LoVo (cell line): ENCODE results near the gene CTIF.

Experiments
- DNase-seq: peaks from one replicate; pipeline ENCODE4 v3.0.0-alpha.2; 2016; ENCODE audit warnings: low spot score

Gene CTIF

DNA sequence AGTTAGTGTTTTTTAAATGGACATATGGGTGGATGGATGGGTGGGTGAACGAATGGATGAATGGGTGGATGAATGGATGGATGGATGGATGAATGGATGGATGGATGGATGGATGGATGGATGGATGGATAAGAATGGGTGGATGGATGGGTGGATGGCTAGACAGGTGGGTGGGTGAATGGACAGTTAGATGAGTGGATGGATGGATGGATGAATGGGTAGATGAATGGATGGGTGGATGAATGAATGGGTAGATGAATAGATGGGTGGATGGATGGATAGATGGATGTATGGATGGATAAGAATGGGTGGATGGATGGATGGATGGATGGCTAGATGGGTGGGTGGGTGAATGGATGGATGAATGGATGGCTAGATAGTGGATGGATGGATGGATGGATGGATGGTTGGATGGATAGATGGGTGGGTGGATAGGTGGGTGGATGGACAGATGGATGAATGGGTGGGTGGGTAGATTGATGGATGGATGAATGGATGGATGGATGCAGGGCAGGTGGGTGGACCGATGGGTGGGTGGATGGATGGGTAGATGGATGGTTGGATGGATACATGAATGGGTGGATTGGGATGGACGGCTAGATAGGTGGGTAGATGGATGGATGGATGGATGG, 64.0 kb downstream of the CTIF start:
- DNase-seq, result no peak

- no peak for DNase-seq
These were observed 66.6 kb downstream of the CTIF start for GRCh38 chr18:48605408-48605845.

- DNase-seq, result peak; percentile 8
These were observed 68.5 kb downstream of the CTIF start for GRCh38 chr18:48607056-48607984.

DNA sequence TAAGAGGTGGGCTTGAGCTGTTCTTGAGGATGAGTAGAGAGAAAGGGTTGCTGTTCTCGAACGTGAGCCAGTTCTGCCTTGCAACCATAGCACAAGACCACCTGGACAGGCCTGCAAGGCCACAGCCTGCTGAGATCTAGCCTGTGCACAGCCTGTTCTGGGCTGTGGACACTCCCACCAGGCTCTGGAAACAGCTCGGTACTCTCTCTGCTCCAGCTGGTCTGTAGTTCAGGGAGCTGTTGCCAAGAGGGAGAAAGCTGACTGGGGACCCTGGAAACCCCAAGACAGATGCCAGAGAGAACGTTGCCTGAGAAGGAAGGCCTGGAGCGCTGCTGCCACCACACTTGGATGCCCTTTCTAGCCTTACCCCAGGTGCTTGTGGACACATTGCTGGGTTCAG, 69.8 kb downstream of the CTIF start:
- DNase-seq, result no peak

DNA sequence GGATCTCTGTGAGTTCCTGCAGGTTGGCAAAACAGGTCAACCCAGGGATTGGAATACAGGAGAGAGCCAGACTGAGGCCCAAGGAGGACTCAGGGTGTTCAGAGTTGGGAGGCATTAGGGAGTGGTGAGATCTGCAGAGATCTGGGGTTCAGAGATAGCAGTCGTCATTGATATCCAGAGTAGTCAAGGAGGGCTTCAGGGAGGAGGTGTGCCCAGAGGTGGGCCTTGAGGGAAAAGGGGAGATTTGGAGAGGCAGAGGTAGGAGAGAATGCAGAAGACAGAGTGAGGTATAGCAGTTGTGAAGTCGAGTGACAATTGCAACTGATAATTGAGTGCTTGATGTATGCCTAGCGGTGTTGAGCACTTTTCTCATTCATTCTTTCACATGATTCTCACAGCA, 70.3 kb downstream of the CTIF start:
- DNase-seq, result no peak

- DNase-seq, result no peak
These were observed 71.3 kb downstream of the CTIF start for GRCh38 chr18:48609820-48610815.

DNA sequence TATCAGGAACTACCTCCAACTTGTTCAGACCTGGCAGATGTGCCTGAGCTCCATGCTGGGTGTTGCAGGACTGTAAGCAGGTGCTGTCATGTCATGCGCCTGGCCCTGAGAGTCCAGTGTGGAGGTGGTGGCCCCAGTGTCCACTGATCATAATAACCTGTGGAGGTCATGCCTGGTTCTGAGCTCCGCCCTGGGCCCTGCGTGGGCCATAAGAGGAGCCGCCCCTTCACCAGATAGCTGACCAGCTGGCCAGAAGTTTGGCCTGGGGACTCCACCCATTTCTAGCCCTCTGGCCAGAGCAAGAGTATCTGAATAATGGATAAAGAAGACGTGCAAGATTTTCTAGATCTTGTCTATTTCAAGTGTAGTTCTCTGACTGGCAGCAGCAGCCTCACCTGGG, 72.4 kb downstream of the CTIF start:
- no peak for DNase-seq

- DNase-seq, result no peak
These were observed 73.1 kb downstream of the CTIF start for GRCh38 chr18:48611785-48612480.

- DNase-seq, result no peak
These were observed 73.7 kb downstream of the CTIF start for GRCh38 chr18:48612511-48612910.

- no peak for DNase-seq
These were observed 74.1 kb downstream of the CTIF start for GRCh38 chr18:48612917-48613316.

GRCh38 chr18:48613589-48614404, 75.0 kb downstream of the CTIF start:
- no peak for DNase-seq

- no peak for DNase-seq
These were observed 77.0 kb downstream of the CTIF start for GRCh38 chr18:48615566-48616401.

DNA sequence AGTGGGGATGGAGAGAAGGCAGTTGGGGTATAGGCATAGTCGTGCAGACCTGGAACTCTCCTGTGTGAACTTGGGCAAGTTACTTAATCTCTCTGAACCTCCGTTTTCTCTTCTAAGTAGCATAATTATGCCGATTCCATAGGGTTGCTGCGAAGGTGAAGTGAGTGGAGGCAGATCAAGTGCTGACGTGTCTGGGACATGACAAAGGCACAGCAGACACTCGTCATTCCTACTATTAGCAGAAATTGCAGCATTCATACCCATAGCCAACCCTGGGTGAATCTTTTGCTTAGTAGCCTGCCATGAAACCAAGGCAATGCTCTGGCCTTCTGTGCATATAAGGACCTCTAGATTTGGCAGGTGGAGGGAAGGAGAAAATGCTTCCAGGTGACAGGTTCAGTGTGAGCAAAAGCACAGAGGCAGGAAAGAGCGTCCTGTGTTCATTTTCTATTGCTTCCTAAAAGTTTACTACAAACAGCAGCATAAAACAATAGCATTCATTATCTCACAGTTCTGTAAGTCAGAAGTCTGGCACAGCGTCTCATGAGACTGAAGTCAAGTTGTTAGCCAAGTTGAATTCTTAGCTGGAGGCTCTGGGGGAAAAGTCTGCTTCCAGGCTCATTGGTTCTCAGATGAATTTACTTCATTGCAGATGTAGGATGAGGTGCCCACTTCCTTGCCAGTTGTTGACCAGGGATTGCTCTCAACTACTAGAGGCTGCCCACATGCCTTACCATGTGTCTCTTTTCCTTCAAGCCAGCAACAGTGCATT, 77.8 kb downstream of the CTIF start:
- no peak for DNase-seq

DNA sequence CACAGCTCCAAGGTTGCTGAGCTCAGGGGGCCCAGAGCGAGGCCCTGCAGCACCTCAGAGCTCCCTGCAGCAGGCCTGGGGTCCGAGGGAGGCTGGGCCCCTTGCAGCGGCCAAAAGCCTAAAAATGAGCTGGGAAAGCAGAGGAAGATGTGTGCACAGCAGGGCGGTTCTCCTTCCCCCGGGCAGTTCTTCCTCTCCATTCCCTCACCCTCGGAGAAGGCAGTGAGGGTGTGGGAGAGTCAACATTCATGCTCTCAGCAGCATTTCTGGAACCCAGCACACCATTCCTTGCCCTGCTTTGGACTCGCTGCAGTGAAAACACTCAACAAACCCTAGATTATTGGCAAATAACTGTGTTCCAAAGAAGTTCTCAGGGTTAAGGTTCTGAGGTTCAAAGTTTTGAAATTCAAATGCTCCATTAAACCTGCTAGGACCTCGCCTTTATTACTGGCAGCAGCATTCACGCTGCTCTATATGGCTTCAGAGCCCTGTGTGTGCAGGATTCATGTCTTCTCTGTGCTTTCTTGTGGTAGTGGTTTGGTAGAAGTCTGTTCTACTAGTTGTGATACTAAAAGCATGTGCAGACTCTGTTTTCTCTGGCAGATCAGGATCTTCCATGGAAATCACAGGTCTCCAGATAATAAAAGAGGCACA, 79.1 kb downstream of the CTIF start:
- DNase-seq, result no peak

- DNase-seq, result no peak
These were observed 80.2 kb downstream of the CTIF start for GRCh38 chr18:48619016-48619415.

GRCh38 chr18:48619501-48619900, 80.7 kb downstream of the CTIF start:
- DNase-seq, result no peak

GRCh38 chr18:48620071-48620470, 81.2 kb downstream of the CTIF start:
- no peak for DNase-seq

DNA sequence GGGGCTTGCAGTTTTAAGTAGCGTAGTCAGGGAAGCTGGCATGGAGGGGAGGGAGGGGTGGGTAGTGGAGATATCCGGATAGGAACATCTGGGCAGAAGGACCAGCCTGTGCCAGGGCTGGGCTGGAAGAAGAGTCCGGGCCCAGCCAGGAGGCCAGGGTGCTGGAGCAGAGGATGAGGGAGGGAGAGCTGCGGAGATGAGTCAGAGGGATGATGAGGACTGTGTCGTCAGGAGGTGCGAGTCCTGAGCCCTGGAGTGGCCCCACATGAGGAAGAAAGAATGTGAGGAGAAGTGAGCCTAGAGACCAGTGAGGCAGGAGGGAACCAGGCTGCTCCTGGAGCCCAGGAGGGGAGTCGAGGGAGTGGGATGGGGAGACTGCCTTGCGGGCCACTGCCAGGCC, 82.4 kb downstream of the CTIF start:
- DNase-seq, result no peak
